Stimulated activated CD8-positive, alpha-beta memory T cell treated with anti-CD3 and anti-CD28 coated beads, Interleukin-4, amount 100 ng/mL, for 48 hours (primary cell): ENCODE data around the gene ATP8B3.

ENCODE experiments used
- DNase-seq: peaks from one replicate; pipeline ENCODE4 v3.0.0-alpha.2; 2020

ATP8B3 gene, protein sequence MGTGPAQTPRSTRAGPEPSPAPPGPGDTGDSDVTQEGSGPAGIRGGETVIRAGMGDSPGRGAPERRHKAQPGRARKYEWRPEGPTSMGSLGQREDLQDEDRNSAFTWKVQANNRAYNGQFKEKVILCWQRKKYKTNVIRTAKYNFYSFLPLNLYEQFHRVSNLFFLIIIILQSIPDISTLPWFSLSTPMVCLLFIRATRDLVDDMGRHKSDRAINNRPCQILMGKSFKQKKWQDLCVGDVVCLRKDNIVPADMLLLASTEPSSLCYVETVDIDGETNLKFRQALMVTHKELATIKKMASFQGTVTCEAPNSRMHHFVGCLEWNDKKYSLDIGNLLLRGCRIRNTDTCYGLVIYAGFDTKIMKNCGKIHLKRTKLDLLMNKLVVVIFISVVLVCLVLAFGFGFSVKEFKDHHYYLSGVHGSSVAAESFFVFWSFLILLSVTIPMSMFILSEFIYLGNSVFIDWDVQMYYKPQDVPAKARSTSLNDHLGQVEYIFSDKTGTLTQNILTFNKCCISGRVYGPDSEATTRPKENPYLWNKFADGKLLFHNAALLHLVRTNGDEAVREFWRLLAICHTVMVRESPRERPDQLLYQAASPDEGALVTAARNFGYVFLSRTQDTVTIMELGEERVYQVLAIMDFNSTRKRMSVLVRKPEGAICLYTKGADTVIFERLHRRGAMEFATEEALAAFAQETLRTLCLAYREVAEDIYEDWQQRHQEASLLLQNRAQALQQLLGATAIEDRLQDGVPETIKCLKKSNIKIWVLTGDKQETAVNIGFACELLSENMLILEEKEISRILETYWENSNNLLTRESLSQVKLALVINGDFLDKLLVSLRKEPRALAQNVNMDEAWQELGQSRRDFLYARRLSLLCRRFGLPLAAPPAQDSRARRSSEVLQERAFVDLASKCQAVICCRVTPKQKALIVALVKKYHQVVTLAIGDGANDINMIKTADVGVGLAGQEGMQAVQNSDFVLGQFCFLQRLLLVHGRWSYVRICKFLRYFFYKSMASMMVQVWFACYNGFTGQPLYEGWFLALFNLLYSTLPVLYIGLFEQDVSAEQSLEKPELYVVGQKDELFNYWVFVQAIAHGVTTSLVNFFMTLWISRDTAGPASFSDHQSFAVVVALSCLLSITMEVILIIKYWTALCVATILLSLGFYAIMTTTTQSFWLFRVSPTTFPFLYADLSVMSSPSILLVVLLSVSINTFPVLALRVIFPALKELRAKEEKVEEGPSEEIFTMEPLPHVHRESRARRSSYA (N-terminal part only)

DNA sequence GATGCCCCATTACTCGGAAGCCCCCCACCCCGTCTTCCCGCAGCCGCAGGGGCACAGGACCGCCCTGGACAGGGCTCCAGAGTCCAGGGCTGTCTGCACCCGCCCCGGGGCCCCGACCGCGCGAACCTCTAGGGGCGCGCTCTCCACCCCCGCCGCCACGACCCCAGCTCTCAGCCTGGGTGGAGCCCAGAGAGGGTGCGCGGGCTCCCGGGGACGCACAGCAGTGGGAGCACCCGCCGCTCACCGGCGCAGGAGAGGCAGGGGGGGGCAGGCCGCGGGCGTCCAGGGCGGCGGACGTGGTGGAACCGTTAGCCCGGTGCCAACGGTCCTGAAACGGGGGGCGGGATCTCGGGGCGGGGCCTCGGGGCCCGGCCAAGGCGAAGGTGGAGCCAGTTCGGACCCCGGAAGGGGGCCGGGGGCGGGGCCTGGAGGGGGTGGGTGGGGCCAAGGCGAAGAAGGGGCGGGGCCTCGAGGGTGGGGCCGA is at the start of gene ATP8B3:
ATP8B3 (minus strand) TSS at position 335 of the 484 bp plus-strand sequence. CDS start 540 bp downstream, outside the sequence.
- no peak for DNase-seq

DNA sequence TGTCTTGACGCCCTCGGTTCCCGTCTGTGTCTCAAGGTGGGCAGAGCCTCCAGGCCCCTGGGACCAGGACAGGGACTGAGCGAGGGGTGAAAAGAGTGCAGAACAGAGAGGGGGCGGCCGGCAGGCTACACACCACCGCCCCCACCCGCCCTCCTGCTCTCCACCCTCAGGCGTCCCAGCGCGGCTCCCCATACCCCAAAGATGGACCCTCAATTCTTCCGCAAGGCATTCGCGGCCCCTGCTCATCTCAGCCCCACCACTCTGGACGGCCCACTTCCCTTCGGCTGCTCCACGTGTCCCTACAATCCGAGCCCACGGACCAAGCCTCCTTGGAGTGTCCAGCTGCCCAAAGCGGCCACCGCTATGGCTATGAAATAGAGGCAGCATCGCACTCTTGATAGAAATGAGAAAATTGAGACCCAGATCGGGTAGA is 49.5 kb upstream of the ATP8B3 start:
- no peak for DNase-seq

DNA sequence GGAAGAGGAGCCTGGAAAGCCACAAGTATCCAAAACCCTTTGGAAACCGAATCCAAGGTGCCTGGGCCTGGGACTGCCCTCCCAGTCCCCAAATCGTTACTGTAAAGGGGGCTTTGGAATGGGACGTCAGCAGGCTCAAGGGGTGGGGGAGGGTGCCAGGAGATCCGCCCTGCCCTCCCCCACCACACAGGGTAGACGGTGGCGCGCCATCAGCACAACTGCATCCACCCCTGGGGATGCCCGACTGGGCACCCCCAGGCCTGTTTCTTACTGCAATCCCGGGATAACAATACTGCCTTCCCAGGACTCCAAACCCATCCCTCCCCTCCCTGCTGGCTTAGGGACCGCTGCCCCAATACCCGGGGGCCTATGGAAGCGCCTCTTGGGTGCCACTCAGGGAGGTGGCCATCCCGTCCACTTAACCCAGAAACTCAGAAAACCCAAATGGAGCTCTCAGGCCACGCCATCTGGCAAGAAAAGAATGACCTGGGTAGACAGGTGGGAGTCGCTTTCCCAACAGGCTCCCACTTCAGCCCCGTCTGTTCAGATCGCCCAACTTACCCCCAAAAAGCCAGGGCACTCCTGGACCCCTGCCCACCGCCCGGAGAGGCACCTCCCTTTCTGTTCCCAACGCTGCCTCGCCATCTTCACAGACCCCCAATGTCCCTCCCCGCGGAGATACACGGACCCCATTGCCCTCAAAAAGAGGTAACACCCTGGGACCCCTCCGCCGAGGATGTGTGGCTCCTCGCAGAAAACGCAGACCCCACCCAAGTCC is 48.9 kb upstream of the ATP8B3 start:
- DNase-seq, result no peak

DNA sequence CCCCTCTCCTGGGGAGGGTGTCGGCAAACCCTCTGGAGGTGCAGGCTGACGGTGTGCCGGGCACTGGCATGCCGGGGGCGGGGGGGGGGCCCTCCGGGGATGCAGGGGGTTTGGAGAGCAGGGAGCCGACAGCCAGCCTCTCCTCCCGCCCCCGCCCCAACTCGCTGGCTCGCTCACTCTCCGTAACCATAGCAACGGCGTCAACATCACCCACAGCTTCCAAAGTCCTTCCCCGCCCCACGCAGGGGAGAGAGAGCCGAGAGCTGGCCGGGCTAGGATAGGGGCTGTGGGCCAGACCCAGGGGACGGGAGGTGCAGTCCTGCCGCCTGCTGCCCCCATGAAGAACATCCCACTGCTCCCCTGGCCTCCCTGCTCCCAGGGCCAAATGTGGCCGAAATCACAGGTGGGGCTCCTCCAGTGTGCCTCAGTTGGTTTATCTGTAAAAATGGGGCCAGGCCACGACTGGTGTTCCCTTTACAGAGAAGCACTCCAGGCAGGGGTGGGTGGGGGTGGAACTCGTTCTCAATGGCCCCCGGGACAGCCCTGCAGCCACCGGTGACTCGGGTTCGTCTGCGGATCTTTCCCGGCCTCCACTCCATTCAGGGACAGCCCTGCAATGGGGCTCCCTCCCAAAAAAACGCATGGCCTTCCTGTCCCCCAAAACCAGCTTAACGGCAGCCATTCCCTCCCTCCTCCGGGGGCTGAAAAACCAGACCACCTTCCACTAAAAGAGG is 48.1 kb upstream of the ATP8B3 start:
- DNase-seq, result no peak

DNA sequence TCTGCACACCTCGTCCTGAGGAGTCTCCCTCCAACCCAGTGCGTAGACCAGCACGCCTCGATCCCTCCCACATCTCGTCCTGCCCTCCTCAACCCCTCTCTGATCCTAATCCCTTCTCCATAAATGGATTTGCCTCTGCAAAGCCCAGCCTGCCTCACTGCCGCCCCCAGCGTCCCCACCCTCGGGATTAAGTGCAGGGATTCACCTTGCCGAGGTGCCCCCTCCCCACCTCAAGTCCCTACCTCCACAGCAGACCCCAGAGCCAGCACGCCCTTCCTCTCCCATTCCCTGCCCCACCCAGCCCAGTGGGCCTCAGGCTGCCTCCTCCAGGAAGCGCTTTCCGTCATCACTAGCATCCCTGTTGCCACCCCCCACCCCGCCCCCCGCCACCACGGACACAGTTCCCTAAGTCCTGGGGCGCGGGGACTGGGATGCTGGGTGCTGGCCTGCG is 47.3 kb upstream of the ATP8B3 start:
- no peak for DNase-seq

DNA sequence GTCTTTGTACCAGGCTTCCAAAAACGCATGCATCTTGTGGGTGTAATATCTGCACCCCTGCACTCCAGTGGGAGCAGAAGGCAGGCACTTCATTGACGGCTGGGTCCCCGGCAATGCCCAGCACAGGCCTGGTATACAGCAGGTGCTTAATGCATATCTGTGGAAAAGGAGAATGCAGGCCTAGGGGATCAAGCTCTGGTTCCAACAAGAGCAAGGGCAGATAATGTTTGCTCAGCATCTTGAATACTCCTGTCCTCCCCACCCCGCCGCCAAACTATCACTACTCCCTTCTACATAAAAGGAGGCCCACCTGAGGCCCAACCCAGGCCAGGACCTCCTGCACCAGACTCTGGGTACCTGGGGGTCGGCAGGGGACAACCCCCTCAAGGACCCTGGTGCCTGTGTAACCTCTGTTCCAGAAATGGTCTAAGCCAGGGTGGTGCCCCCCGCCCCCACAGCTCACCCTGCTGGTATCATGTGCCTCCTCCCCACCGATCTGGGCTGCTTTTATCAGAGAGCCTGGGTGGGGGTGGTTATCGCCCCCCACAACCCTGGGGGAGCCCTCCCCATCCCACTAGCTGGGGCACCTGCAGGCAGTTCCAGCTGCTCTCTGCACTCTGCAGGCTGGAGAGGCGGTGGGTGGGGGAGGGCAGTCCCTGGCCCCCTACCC is 46.5 kb upstream of the ATP8B3 start:
- no peak for DNase-seq

GRCh38 chr19:1857648-1858326 is 45.7 kb upstream of the ATP8B3 start:
- no peak for DNase-seq

GRCh38 chr19:1856698-1857603 is 44.9 kb upstream of the ATP8B3 start:
- peak; percentile 76 for DNase-seq

DNA sequence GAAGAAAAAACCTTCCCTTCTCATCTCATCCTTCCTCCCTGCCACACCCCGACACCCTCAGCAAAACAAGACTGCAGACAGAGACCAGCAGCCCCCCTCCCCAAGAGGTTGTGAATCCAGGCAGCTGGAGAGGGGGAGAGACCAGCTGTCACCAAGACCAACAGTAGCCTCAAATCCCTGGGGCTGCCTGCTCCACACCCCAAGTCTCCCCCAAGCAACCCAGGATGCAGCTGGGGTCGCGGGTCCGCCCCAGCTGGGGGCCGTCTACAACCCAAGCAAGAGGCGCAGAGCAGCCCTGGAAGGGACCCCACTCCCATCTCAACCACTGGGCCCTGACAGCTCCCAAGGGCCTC is 44.2 kb upstream of the ATP8B3 start:
- no peak for DNase-seq

GRCh38 chr19:1855828-1856255 is 43.8 kb upstream of the ATP8B3 start:
- DNase-seq, result peak; percentile 58

- DNase-seq, result peak; percentile 90
Measured at GRCh38 chr19:1855040-1855827, 43.2 kb upstream of the ATP8B3 start.

DNA sequence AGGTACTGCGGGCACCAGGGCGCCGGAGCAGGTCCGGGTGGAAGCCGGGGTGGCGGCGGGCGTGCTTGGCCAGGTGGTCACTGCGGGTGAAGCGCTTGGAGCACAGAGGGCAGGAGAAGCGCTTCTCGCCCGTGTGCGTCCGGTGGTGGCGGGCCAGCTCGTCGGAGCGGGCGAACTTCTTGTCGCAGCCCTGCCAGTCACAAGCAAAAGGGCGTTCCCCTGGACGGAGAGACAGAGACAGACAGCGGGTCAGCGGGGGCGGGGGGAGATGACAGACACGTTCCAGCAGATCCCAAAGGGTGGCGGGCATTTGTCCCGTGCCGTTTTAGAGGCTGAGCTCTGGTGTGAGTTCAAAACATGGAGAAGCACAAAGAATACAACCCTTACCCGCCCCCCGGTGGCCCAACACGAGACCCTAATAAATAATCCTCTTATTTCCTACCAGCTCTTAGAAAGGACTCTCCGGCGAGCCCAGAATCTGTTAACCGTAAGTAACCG is 42.5 kb upstream of the ATP8B3 start:
- DNase-seq, result no peak

DNA sequence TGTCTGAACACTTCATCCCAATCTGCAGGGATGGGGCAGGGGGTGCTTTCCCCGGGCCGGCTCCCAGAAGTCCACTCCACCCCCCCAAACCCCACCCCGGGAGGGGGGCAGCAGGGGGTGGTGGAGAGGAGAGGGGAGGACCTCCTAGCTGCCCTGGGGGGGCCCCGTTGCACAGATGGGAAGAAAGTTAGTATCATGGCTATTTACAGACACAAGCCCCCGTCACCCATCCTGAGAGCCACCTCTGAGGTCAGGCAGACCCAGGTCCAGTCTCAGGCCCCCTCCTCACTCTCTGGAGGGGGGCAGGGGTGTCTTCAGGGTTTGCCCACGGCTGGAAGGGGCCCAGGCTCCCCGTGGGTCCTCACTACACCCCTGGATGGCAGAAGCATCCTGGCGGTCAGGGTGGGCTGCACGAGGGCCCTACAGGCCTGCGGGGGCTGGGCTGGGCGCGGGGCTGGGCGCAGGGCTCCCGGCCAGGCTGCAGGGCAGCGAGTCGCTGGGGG is 42.0 kb upstream of the ATP8B3 start:
- no peak for DNase-seq

- DNase-seq, result peak; percentile 93
Measured at GRCh38 chr19:1853295-1854038, 41.4 kb upstream of the ATP8B3 start.

DNA sequence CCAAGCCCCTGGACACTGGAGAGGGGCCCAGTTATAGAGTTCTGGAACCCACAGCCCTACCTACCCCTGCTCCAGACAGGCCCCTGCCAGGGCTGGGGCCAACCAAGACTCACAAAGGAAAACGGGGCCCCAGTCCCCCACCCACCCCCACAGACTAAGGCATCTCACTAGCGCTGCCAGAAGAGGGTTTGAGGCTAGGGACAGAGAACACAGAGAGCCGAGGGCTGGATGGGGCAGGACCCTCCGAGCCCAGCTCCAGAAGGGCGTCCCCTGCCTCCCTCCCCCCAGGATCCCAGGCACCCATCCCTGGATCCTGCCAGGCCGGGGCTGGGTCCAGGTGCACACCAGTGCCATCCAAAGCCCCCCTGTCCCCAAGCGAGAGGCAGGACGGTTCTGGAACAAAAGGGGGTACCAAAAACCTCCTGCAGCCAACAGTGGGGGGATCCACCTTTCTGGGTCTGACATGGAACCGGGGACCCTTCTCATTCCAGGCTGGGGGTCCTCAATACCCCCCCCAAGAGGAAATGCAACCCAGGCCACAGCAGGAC is 40.6 kb upstream of the ATP8B3 start:
- no peak for DNase-seq
